NCI-H146 treated with DMSO at 0.1 percent for 48 hours (cell line): ENCODE data around the gene PPFIBP1.

Experiments used
- DNase-seq: peaks from one replicate; lab custom pipeline; 2025; ENCODE audit not compliant: unreplicated experiment; lab: John Stamatoyannopoulos, UW

The PPFIBP1 gene

DNA sequence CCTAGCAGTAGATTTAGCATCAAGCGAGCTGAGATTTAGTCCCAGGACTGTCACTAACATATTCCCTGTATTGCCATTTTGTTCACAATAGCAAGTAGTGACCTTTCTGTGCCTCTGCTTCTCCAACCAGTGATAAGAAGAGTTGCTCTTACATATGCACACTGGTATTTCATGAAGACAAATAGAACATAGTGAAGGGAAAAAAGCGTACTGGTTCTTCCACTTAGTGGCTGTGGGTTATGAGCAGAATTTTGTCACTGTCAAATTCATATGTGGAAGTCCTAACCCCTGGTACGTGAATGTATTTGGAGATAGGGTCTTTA is 12.3 kb upstream of the PPFIBP1 start:
- no peak for DNase-seq

DNA sequence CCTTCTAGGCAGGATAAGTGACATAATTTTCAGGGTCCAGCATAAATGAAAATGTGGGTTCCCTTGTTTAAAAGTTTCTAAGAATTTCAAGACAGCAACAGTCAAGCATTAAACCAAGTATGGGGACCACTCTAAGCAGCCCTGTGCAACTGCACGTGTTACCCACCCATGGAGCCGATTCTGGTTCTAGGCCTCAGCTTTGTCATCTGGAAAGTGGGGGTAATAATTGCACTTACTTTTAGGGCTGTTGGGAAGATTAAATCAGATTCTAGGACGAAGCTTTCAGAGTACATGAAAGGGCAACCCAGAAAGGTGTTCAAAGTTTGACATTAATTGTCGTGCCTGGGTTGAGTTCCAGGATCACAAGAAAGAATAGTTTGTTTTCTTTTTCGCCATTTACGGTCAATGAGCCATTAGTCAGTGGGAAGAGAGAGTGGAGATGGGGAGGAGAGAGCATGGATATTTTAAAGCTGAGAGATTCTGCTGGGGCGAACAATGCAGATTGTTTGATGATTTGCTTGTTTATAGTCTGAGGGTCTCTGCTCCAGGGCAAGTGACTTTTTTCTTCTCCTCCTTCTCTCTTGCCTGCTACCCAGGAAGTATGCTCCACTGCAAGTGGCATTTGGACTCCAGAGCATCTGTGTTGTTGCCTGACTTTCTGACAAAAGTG is 10.7 kb upstream of the PPFIBP1 start:
- DNase-seq, result no peak

DNA sequence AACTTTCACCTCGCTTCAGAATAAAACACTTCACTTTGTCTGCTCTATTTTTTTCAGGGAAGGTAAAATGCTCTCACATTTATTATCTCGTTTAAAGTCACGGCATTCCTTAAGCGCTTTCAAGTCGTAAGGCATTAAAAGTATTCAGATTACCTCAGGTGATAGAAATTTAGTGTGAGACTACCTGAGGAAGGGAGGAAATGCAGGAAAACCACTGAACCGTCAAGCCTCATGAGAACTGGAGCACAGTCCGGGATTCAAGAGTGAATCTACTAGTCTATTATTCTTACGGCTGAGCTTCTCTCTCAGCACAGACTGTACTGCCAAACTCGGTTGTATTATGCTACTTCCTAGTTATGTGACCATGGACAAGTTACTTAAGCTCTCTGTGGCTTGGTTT is 8.3 kb upstream of the PPFIBP1 start:
- no peak for DNase-seq

GRCh38 chr12:27516625-27517024 is 7.4 kb upstream of the PPFIBP1 start:
- DNase-seq, result no peak

DNA sequence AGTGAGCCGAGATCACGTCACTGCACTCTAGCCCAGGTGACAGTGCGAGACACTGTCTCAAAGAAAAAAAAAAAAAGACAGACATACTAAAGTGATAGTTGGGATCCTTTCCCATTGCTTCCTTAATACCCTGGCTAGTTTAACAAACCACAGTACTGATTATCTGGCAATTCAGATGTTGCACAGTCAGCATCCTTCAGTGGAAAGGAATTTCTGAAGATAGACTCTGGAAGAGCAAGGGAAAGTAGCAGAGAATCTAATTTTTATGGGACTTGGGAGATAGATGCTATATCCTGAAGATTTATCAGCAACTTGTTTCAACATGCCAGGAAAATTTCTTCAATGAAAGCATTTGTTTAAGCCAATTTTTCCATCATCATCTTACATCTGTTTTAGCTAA is 6.5 kb upstream of the PPFIBP1 start:
- no peak for DNase-seq

- no peak for DNase-seq
Measured at GRCh38 chr12:27517961-27518665, 5.9 kb upstream of the PPFIBP1 start.

GRCh38 chr12:27521066-27521465 is 2.9 kb upstream of the PPFIBP1 start:
- DNase-seq, result peak; percentile 17

GRCh38 chr12:27521981-27522380 is 2.0 kb upstream of the PPFIBP1 start:
- no peak for DNase-seq

DNA sequence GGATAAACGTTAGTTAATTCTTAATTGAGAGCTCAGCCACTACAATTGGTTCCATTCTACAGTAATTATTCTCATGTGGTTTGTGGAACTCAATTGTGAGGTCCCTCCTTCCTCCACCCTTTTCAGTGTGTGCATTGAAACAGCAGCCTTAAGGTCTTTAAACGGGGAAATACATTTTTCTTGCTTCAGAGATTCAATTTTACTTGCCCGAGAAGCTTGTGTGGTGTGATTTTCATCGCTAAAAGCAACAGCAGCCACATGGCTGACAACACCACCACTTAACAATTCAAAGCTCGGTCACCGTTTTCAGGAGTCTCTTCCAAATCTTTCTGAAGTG is 733 bp upstream of the PPFIBP1 start:
- no peak for DNase-seq

- no peak for DNase-seq
Measured at GRCh38 chr12:27524494-27524835, 459 bp downstream of the PPFIBP1 start.

DNA sequence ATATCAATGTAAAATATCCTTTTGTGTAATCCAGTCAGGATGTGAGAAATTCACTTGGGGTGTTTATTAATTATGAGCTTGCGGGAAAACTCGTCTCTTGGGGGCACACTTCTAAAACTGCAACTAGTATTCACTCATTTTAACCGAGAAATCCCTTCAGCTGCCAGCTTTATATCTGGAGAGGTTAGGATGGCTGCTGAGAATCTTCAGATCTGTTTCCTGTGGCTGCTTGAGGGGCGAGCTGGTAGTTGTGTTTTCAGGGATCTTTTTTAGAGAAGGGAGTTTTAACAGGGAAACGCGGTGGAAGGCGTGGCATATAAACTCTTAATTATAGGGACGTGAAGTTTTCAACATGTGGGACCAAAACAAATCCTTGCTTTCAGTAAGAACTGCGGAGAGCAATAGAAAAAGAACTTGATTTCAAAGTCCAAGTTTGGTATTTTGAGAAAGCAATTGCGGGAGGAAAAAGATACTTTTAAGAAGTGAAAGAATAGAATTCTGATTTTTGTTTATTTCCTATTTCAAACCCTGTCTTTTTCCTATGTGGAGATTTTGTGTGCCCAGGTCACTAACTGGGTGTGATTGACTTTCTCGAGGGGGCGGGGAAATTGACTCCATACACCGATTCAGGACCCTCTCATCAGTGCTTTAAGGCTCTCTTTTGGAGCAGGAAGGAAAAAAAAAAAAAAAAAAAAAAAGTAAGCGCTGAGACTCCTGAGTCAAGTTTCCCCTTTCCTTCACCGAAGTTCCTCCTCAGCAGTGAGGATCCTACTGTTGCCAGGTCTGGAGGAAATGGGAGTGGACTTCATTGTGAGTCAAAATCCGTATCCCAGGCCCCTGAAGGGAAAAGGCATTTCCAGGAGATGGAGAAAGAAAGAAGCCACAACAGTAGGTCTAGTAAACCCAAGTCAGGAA is 1.1 kb downstream of the PPFIBP1 start:
- no peak for DNase-seq

DNA sequence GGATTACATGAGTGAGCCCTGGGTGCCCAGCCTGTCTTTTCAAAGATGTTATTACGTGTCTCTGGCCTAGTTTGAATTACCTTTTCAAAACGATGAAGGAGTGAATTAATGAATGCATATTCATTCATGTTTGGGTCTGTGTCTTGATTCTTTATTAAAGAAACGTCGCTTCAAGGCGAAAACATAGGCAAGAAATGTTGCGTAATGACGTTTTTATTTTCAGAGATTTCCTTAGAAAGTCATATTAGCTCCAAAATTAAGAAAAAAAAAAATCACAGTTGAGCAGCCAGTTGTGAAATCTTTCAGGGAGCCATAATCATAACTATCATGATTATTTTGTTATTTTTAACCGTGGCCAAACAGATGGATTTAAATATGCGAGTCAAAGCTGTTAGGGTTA is 3.5 kb downstream of the PPFIBP1 start:
- DNase-seq, result no peak

- DNase-seq, result no peak
Measured at GRCh38 chr12:27528788-27529187, 4.8 kb downstream of the PPFIBP1 start.

DNA sequence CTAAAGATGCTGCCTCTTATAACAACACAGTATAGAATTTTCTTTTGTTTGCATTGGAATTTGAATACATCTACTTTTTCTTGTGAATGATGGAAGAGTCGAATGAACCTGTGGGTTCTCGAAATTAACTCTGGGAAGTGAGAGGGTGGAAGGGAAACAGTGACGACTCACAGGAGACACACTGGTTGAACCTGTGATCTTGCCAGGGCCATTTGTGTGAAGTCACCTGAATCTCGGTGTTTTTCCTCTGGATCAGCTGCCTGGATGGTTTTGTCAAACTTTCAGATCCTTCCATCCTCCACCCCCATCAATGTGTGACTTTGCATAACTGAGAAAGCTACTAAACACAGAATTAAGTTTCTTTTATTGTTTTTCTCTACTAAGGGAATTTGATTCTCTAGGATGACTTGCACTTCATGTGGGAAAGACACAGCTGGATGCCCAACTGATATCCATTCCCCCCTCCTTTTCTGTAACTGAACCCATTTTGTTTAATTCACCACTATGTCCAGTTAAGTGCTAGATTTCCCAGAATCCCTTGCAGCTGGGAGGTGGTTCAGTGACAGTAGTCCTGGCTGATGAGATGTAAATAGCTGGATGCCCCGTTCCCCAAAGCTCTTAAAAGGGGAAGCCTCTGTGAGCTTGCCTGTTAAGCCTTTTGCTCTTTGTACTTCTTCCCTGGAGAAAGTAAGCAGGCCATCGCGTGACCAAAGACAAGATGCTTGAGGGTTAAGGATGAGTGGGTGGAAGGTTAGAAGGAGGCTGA is 6.3 kb downstream of the PPFIBP1 start:
- no peak for DNase-seq

GRCh38 chr12:27531896-27532295 is 7.9 kb downstream of the PPFIBP1 start:
- DNase-seq, result no peak

GRCh38 chr12:27534060-27534764 is 10.2 kb downstream of the PPFIBP1 start:
- DNase-seq, result no peak

- DNase-seq, result no peak
Measured at GRCh38 chr12:27534765-27535161, 10.8 kb downstream of the PPFIBP1 start.

DNA sequence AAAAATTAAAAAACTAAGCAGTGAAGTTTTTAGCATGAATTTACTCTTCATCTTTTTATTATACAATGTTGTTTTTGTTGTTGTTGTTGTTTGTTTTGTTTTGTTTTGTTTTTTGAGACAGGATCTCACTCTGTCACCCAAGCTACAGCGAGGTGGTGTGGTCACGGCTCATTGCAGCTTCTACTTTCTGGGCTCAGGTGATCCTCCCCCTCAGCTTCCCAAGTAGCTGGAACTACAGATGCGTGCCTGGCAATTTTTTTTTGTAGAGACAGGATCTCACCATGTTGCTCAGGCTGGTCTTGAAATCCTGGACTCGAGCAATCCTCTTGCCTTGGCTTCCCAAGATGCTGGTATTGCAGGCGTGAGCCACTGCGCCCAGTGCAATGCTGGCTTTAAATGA is 11.3 kb downstream of the PPFIBP1 start:
- no peak for DNase-seq

DNA sequence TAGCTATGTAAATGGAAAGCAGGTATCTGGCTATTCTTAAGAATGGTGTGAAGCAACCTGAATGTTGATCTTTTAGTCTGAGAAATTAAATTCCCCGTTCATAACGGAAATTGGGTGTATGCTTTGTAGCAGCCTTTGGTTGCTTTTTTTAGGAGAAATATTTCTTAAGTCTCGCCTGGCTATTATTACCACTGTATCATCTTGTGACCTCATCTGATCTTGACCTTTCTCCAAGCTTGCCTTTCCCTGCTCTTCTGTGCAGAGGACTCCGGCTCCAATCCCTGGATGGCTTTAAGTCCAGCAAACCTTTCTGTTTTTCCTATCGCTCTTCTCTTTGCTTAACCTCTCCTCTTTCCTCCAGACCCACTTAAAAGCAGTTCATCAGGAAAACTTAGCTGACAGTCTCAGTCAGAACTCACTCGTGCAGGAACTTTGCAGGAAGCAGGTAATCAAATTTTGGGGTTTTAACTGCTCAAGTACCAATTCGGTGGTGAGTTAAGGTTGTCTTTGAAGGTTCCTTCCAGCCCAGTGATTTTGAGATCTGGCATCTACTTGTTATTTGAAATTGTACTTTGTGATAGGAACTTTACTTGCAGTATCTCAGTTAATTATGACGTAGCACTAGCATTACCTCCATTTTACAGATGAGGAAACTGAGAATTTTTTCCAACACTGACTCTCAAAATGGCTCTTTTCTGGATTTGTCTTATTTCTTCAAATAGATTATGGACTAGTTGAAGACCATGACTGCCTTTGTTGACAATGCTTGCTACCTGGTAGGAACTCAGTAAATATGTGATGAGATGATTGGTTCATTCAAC is 14.1 kb downstream of the PPFIBP1 start:
- no peak for DNase-seq

GRCh38 chr12:27539191-27539631 is 15.2 kb downstream of the PPFIBP1 start:
- no peak for DNase-seq
